Limb (tissue), 2 donors: ENCODE data around the gene TUBB2A.
"Not testable (repeated sequence)": the region's sequence is repeated elsewhere in the genome, so short reads cannot be mapped to it uniquely, and the experiment has no call there.

Experiments
- DNase-seq, 2 donors: peaks; one replicate each; pipeline ENCODE4 v3.0.0-alpha.2; 2016; ENCODE audit errors: extremely low spot score in 2 of 2

TUBB2A gene

GRCh38 chr6:3156184-3157130 is 887 bp downstream of the TUBB2A start:
- peak in 1 of 2 donors; percentile 75 for DNase-seq

DNA sequence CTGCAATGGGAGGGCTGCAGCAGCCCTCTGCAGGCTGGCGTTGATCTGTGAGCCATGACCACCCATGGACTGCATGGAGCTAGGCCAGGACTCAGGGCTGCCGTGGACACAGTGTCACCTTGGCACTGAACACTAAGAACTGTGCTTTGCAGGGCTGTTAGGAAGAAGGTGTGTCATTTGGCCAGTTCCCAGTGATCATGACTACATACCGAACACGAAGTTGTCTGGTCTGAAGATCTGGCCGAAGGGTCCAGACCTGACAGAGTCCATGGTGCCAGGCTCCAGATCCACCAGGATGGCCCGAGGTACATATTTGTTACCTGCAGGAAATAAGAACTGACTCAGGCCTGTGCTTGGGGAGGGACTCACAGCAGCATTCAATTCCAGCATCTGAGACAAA is 1.9 kb downstream of the TUBB2A start:
- DNase-seq, result not testable (repeated sequence)

DNA sequence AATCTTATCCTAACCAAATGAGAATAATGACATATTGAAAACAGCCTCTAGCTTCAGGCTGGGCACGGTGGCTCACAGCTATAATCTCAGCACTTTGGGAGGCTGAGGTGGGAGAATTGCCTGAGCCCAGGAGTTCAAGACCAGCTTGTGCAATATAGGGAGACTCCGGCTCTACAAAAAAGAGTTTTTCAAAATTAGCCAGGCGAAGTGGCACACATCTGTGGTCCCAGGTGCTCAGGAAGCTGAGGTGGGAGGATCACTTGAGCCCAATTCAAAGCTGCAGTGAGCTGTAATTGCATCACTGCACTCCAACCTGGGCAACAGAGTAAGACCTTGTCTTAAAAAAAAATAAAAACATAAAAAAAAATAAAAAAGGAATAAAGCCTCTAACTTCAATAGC is 4.7 kb downstream of the TUBB2A start:
- no peak for DNase-seq

DNA sequence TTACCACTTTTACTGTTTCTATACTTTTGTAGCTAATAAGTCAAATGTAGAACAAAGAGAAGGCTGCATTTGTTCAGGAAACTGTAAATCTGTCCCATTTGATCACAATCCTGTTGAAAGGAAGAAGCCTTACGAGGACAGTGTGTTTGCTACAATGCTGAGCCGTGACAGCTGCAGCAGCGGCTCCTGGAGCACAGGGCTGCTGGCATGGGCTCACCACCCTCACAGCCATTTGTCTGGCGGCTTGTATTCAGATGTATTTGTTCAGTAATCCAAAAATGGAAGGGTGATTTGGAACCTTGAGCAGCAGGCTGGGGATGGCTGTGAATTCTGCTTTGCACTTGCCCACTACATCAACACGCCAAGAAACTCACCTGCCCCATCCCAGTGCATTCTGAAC is 5.7 kb downstream of the TUBB2A start:
- no peak for DNase-seq

DNA sequence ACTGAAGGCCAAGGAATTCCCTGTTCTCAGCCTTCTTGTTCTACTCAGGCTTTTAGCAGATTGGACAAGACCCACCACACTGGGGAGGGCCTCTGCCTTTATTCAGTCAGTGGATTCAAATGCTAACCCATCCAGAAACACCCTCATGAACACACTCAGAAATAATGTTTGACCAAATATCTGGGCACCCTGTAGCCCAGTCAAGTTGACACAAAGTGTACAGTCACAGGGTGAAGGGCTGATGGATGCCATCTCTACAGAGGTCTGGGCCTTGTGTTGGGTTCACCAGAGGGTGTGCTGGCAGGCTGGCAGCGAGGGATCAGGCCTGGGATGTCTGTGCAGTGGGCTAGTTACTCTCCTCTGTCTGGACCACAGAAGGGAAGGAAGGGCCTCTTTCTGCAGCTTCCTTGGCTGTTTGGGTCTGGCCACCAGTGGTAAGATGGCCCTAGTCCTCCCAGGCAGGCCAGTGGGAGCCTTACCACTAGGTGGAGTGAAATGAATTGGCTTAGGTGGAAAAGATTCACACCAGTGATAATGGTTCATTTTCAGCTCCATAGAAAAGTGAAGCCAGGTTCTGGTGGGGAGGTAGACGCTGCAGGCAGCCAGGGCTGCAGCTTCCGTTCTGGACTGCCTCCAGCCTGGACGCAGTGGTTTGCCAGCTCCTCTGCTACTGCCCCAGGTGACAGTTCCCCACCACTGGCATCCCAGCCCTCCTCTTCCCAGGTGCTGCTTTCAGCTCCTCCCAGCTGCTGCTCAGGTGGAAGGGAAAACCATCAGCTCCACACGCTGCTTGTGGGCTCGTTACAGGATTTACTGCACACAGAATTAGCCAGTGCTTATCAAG is 9.2 kb downstream of the TUBB2A start:
- DNase-seq, result no peak

DNA sequence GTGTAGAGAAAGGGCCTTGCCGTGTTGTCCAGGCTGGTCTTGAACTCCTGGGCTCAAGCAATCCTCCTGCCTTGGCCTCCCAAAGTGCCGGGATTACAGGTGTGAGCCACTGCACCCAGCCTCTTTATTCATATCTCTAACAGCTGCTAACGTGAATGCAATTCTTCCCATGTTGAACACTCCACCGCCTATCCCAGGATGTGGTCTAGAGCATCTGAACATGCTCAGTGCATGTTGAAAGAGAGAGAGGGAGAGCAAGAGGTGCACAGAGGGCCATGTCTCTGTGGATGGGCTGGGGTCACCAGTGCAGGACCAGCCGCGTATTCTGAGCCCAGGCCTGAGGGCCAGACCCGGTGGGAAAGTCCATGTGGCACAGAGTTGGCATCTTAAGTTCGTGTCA is 12.8 kb downstream of the TUBB2A start:
- DNase-seq, result no peak

GRCh38 chr6:3143158-3143557 is 14.2 kb downstream of the TUBB2A start:
- no peak for DNase-seq

GRCh38 chr6:3142536-3142935 is 14.8 kb downstream of the TUBB2A start:
- no peak for DNase-seq

DNA sequence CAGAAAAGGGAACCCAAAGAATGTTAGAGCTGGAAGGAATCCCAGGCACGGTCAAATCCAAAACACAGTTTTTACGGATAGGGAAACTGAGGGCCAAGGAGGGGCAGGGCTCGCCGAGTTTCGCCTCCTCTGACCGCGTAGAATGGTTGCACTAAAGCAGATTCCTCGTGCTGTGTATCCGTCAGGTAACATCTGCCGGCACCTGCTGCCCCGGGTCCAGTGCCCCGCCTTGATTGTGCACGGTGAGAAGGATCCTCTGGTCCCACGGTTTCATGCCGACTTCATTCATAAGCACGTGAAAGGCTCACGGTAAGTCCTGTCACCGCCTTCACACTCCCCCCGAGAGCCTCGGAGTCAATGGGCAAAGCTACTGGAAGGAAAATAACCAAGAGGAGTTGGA is 17.1 kb downstream of the TUBB2A start:
- no peak for DNase-seq

DNA sequence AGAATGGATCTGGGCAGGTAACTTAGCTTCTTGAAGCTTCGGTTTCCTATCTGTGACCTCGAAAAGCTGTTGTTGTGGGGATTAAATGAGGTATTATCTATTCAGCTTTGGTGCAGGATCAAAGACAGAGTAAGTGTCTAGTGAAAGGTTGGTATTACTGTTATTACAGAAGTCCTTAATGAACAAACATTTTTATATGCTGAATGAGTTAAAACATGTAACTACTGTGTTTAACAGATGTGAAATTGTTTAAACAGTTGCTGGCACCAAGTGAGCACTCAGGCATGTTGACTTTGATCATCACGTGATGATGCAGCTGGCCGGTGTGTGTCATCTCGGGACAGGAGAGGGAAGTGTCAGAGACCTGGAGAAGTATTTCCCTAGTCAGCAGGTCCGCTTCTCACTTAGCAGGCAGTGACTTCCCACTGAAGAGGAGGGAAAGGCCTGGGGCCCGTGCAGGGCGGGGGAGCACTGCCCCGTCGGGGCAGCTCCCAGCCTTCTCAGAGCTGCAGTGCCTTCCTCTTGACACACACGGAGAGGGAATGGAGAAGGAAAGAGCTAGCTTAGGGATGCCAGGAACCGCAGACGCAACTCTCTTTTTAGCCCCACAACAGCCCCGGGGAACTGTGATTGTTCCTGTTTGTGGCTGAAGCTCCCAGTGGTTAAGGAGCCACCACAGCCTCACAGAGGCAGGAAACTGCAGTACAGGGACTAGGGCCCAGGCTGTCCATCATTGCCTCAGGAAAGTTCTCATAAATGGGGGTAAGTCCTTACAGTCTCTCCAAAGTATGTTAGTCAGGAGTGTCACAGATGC is 18.0 kb downstream of the TUBB2A start:
- DNase-seq, result no peak

DNA sequence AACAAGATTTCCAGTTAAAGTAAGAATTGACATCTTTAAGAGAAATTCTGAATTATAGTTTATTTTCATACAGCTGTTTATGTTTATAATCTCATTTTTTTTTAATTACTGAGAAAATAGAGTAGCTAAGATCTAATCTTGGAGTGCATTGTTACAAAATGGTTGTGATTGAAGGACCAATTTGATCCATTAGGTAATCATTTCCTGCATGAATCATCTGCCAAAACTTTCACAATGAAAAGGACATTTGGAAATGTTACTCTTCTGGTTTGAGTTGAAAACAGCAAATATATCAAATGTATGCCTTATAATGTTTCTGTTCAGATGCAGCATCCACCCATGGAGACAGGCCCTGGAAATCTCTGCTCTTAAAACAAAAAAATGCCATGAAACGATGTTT is 19.0 kb downstream of the TUBB2A start:
- no peak for DNase-seq

DNA sequence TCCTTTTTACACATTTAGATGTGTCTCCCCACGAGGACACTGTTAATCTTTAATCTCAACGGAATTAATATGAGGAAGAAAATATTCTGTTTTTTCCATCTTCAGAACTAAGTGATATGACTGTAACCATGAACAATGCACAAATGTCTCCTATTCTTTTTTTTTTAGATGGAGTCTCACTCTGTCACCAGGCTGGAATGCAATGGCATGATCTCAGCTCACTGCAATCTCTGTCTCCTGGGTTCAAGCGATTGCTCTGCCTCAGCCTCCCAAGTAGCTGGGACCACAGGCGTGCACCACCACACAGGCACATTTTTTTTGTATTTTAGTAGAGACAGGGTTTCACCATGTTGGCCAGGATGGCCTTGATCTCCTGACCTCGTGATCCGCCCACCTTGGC is 19.5 kb downstream of the TUBB2A start:
- not testable (repeated sequence) for DNase-seq

GRCh38 chr6:3137057-3137777 is 20.1 kb downstream of the TUBB2A start:
- DNase-seq, result no peak

- no peak for DNase-seq
These were observed 20.9 kb downstream of the TUBB2A start for GRCh38 chr6:3136292-3137011.

DNA sequence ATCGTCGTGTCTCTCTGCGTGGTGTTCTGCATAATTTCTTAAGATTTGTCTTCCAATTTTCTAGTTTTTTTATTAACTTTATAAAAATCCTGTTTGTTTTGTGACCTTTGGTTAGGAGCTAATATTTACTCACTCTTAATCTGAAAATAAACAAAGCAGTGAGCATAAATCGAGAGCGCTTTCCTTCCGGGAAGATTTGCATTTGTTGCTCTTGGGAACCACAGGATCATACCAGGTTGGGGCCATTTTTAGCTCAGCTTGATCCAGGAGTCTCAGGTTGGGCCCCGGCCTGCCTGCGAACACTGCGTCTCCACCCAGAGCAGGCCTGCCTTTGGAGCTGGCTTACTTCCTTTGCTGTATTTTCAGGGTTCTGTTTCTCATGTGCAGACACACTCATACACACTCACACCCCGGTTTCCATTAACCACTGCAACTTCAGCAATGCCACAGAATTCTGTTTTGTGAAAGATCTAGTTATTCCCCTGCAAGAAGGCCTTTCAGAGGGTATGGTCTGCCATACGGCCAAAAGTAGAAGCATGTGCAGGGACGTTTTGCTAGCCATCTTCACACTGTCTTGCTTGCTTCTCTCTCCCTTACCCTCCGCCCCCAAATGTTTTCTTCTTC is 21.6 kb downstream of the TUBB2A start:
- no peak for DNase-seq

GRCh38 chr6:3133515-3133914 is 23.8 kb downstream of the TUBB2A start:
- no peak for DNase-seq

- no peak for DNase-seq
These were observed 25.6 kb downstream of the TUBB2A start for GRCh38 chr6:3131695-3132094.

DNA sequence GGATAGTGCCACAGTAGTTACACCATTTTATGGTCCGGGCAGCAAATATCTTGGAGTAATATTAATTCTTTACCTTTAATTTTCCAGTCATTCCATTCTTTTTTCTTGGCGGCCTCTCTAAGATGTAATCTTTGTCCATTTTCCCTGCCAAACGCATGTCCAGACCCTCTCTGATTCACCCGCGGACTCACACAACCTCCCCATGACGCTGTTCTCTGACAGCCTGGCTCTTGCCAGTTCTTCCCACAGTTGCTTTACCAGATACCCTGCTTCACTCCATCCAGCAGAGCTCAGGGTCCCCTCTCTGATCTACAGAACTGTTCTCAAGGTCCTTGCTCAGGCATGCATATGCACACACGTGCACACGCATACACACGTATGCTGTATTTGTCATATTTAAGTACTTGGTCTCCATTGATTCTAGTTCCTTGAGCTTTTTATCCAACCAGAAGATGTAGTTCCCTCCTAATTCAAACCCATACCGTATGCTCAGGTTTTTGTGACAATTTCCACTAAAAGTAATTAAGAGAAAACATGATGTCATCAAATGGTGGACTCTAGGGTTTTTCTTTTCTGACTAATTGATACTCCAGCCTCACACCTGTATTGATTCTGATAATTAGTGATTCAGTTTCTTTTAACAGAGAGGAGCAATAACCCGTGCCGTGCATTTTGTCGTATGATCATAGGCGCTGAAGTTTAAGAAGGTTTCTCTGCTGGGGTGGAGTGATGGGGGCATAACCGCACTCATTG is 28.8 kb downstream of the TUBB2A start:
- no peak for DNase-seq

DNA sequence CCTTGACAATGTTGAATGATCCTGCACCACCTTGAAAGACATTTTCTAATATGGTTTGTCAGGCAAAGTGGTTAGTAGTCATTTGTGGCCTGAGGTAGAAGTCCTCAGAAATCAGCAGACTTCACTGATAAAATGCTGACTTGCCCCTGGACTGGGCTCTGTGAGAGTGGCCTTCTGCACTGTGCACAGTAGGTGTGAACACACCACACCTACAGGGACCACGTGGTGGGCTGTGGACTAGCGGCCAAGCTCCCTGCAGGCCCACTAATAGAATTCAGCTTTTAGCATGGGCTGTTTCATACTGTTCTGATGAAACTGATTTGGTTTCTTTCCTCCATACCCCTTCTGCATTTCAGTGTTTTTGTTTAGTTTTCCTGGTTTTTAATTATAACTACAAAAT is 31.5 kb downstream of the TUBB2A start:
- DNase-seq, result no peak
